NCI-H226 (cell line): ENCODE data around the gene MCC.

Source experiments
- DNase-seq: peaks from one replicate; pipeline ENCODE4 v3.0.0-alpha.2; 2015

The MCC gene

DNA sequence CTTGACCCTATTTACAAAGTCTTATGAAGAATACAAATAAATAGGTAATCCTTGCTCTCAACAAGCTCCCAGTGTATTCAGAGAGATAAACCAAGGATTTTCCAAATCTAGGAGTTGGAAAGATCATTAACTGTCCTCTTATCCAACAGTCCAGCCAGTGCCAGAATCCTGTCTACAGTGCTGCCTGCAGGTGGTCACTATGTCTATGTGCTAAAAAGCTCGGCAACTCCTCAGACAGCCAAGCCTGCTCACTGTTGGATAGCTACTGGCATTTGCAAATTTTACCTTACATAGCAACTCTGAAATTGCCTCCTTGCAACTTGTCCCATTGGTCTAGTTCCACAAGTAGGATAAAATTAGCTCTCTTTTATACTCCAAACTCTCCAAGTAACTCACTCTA is 324.2 kb downstream of the MCC start:
- DNase-seq, result peak; percentile 15

DNA sequence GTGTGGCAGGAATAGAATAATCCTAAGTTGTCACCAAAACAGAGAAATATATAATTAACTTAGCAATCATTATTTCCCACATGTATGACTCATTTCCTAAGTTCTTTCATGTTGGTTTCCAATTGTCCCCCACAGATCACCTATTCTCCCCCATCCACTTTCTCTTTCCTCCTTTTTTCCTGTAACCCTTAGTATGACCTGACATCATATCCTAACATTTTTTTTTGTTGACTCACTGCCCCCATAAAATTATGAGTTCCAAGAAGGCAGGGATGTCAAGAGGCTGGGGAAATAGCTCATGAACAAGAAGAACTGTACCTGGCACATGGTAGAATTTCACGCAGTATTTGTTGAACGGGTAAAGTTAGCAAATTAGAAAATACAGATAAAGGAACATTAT is 324.9 kb downstream of the MCC start:
- peak; percentile 89 for DNase-seq

DNA sequence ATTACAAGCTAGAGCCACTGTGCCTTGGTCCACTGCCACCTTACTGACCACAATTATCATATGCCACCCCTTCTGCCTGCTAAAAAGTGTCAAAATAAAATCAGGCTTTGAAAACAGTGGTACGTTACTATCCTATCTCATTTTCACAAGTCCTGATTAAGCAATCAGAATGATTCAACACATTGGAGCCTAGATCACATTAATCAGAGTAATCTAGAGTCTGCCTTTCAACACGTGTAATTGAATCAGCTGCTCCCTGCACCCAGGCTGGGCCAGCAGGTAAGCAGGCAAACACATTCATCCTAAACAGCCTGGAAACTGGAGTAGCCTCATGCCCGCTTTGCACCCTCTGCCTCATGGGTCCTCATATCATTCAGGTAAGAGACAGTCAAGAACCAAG is 325.5 kb downstream of the MCC start:
- peak; percentile 94 for DNase-seq

DNA sequence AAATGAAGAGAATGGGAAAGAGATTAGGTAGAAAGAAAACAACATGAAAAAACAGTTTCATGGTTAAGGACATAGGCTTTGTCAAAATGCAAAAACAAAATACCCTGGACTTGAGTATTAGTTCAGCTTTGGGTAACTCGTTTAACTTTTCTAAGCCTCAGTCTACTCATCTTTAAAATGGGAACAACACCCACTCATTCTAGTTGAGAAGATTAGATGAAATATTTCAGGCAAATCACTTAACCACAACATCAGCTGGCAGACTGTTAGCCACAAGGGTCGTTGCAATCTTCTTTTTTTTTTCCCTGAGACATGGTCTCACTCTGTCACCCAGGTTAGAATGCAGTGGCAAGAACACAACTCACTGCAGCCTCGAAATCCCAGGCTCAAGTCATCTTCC is 326.0 kb downstream of the MCC start:
- peak; percentile 15 for DNase-seq

DNA sequence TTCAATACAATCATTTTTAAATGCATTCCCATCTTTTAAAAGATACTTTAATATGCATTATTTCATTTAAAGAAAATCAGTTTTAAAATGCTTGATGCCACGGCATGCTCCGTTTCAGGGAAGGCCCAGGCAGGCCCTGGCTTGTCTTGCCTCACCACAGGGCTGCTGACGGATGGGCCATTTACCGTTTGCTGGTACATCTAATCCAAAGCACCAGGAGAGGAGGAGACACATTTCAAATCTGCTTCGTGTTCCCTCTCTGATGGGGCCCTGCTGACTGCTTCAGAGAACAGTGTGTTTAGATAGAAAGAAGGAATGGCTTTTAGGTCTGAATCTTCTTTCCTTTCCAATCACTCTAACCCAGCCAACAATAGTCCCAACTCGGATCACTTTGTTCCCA is 326.4 kb downstream of the MCC start:
- DNase-seq, result no peak

DNA sequence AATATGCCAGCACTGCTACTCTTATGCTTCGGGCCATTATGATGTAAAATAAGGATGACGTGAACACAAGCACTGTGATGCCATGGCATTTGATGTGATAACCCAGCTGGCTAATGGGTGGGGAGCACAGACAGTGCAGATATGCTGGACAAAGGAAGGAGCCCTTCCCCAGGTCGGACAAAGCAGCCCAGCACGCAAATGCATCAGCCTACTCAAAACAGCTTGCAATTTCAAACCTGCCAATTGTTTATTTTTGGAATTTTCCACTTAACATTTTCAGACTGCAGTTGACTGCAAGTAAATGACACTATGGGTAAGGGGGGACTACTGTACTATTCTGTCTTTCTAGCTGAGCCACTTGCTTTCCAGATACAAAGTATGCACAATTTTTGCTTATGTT is 330.4 kb downstream of the MCC start:
- no peak for DNase-seq

DNA sequence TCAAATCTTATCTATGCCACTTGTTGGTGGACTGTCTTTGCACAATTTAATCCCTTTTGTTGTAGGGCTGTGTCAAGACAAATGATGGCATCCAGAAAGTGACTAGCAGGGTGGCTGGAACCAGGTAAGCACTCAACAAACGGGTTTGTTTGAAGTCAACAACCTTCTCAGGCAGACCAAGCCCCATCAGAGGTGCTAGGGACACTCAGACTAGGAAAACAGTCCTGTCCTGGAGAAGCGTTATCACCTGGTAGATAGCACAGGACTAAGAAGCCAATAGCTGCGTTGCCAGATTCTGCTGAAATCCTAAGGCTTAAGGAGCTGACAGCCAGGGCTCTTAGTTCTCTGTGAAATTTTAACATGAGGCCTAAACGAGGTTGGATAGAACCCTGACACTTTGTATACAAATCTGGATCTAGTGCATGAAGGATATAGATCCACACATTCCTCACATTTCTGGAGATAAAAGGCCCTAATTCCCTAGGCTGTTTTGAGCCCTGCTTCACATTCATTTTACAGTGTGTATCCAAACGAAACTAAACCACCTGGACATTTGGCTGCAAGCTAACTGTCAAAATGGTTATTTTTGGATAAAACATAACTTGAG is 331.9 kb downstream of the MCC start:
- DNase-seq, result no peak

DNA sequence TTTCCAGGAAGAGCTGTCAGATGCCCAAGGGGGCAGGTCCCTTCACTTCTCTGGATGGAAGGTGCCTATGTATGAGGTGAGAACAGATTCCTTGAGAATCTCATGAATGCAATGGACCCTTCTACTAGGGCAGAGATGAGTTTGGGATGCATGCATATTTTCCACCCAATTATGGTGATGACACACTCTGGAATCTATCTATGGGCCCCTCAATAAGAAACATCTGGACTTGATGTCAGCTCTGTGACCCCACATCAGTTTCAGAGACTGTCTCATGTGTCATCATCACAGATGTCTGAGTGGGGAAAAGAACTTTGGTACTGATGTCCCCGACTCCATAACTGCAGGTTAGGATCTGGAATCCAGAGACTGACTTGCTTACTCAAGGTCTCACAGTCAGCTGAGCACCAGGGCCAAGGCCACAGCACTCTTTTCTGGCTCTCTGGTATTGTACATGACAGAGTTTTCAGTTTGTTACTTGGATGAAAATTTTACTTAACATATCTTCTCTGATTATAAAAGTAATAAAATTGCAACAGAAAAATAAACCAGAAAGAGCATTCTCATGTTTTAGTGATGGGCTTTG is 334.6 kb downstream of the MCC start:
- DNase-seq, result no peak

DNA sequence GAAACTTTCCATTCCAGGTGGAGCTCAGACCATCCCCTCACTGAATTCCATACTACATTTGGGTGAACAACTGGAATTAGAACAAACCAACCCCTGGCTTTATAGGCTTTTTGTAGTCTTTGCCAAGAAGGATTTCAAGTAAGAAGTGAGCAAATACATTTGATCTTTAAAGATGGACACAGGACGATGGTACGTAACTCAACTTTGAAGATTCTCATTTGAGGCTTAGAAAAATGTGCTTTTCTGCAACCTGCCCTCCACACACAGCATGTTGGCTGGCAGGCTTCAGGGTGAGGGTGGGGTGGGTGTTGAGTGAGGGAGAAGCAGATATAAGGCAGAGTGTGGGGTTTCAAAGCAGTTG is 335.9 kb downstream of the MCC start:
- DNase-seq, result no peak

DNA sequence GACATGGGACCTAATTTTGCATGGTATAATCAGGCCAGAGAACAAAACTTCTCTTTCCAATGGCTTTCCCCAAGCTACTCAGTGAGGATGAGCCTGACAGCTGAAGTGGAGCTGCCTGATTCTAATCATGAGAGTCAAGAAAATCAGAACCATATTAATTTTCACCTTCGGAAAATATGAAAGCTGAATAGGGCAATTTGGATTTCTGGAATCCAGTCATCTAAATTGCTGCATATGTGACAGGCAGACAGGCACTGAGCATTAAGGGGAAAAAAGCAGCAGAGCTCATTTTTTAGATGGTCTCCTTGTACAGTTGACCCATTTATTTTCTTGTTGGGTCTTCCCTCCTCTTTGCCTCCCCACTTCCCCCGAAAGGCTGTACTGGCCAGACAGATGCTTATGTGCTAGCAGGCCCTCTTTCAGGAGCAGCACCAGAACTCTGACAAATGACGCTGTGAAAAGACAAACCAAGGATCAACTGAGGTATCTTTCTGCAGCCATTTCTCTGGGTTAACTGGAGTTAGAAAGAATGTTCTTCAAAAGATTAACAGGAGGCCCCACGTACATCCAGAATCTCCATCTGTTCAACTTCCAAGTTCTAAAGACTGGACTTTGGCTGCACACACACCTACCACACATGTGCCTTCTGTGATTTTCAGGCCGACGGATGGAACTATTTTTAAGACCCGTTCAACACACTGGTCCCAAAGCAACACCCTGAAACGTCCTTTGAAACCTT is 336.4 kb downstream of the MCC start:
- no peak for DNase-seq

DNA sequence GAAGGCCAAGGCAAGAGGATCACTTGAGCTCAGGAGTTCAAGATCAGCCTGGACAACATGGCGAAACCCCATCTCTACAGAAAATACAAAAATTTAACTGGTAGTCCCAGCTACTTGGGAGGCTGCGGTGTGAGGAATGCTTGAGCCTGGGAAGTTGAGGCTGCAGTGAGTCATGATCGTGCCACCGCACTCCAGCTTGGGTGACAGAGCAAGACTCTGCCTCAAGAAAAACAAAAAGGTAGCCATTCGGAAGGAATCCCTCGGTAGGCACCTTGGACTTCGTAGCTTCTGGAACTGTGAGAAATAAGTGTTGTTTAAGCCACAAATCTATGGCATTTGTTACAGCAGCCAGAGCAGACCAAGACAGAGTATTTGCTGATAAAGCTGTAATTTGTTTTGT is 337.4 kb downstream of the MCC start:
- DNase-seq, result no peak

DNA sequence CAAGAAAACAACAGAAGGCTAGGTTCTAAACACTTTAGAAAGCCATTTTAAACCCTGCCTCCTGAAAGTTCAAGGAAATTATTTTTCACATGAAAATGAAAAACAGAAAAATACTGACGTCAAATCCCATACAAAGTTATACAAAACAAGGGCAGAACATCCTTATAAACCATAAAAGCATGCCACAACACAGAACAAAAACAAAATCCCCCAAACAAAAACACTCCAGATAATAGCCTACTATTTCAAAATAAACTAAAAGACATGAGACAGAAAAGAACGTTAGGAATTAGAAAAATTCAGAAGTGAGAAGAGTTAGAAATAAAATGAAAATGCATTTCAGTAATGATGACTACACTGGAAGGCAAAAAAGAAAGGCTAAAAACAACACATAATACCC is 338.0 kb downstream of the MCC start:
- no peak for DNase-seq

DNA sequence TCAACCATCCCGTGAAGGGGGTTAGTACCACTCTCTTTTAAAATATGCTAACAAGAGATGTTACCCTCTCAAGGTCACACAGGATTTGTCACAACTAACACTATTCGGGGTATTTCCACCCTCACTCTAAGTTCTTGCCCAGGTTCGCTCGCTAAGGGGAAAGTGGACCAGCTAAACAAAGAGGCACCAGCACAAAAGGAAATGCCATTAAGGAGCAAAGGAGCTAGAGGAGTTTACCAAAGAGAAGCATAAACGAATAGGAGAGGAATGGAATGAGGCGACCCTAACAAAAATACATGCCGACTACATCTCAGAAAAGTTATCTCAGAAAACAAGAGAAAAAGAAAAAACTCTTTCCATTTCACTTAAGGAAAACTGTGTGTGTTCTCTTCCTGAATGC is 340.7 kb downstream of the MCC start:
- no peak for DNase-seq

DNA sequence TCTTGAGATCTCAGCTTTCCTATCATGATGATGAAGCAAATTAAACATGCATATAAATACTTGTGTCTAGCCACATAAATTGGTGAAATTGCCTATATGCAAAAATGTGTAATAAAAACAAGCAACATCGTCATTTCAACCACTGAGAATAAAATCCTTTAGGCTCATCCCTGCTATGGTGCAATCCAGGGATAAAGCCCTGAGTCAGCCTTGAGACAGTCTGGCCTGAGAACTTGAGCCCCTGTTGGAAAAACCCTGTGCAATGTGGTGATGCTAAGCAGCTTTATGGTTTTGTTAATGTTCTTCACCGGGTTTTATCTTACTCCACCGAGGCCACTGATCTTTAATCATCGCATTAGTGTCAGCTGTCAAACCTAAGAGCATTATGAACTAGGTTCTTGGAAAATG is 341.1 kb downstream of the MCC start:
- peak; percentile 88 for DNase-seq

DNA sequence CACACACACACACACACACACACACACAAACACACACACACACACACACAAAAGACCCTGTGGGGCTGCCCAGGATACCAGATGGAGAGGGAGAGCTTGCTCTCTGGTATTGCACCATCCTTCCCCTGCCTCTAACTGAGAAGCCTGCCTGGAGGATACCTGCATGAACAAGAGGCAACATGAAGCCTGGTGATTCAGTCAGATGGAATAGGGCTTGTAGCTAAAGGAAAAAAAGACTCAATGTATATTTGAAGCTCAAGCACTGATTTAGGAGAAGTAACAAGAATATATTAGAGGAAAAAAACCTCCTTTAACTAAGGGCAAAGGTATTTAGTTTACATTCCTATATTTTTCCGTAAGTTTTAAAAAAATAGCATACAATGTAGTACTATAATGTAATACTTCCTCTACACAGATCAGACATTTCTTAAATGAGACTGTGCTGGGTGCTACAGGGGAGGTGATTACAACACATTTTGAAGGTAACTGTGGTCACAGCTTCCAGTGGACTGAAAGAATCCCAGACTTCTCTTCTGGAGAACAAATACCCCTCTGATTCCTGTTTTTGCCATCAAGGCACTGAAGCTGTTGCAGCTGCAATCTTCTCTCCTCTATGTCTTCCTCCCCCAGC is 342.4 kb downstream of the MCC start:
- peak; percentile 46 for DNase-seq

DNA sequence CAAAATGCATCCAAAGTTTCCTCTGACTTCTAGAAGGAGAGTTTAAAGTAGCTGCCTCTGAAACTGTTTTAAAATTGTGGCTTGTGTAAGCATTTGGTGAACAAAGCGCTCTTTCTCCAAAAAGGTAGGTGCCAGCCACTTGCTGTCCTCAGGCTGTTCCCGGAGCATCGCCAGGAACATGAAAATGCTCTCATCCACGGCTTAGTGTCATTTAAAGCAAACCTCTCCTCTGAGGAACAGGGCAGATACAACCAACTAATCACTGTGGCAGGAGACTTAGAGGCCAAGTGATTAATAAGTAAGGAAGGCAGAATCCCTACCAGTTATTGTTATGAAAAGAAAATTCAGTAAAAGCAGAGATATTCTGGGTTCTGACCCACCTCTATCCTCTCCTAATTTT is 346.1 kb downstream of the MCC start:
- no peak for DNase-seq

DNA sequence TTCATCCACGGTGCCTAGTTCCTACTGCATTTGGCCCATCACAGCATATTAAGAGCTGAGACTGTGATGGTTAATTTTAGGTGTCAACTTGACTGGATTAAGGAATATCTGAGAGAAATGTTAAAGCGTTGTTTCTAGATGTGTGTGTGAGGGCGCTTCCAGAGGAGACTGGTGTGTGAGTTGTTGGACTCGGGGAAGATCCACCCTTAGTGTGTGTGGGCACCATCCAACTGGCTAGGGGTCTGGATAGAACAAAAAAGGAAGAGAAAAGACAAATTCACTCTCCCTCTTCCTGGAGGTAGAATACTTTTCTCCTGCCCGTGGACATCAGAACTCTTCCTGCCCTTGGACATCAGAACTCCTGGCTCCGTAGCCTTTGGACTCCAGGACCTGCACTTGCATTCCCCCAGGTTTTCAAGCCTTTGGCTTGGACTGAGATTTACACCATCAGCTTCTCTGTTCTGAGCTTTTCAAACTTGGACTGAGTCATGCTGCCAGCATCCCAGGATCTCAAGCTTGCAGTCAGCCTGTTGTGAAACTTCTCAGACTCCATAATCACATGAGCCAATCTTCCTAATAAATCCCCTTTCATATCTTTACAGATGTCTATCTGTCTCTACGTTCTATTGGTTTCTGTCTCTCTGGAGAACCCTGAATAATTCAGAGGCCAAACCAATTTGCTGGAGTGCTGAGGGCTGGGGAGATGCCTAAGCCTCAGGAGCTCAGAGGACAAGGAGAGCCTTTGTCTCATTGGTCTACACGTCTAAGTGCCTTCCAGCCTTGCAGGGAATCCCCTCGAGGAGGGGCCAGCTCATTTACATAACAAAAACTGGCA is 347.2 kb downstream of the MCC start:
- peak; percentile 82 for DNase-seq

DNA sequence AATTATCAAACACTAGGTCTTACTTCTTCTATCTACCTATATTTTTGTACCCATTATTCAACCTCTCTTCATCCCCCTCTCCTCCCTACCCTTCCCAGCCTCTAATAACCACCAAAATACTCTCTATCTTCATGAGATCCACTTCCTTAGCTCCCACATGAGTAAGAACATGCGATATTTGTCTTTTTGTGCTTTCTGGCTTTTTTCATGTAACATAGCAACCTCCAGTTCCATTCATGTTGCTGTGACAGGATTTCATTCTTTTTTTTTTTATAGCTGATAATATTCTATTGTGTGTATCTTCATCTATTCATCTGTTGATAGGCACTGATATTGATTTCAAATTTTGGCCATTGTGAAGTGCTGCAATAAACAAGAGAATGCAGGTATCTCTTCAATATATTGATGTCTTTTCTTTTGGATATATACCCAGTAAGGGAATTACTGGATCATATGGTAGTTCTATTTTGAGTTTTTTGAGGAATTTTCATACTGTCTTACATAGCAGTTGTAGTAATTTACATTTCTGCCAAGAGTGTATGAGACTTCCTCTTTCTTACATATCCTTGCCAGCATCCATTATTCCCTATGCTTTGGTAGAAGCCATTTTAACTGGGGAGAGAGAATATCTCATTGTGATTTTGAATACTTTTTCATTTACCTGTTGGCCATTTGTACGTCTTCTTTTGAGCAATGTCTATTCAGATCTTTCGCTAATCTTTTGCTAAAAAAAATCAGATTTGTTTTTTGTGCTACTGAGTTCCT is 354.9 kb downstream of the MCC start:
- no peak for DNase-seq

DNA sequence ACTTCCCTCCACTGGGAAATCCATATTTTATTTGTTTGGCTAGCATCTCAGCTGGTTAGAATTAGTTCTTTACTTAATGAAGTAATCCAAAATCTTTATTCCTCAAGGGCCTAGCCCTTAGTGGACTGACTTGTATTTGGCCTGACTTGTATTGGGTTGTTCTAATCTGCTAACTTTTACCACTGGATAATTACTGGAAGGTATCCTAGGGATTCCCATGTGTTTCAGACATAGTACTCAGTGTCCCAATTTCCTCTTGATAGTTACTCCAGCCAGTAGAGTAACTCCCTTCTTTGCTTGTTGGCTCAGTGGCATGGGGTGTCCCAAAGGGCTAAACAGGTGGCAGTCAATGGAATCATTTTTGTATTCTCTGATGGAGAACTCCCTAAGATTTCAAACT is 355.7 kb downstream of the MCC start:
- DNase-seq, result no peak

DNA sequence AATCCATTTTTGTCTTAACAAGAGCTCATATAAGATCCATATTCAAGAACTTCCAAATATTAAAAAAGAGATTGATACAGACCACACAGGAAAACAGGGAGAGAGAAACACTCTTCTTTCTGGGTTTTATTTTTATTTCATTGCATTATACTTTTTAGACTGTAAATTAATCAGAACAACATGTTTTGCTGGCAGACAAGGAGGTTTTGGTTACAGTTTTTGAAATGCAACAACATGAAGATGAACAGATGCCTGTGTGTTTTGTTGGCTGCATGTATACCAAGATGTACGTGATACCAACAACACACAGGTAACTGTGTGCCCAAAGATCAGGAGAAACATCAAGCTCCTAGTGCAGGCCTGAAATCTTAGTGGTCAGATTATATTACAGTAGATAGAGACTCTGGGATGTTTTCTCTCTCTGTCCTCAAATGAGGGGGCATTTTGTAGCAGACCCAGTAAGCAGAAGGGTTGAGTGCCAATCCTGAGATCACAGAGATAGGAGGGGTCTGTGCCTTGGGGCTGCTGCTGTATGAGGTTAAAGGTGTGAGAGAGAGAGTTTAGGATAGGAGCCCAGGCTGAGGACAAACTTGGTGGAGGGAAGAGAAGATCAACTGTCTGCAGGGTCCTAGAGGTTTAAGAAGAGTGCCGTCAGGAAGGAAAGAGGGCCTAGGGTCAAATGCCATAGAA is 359.5 kb downstream of the MCC start:
- no peak for DNase-seq

DNA sequence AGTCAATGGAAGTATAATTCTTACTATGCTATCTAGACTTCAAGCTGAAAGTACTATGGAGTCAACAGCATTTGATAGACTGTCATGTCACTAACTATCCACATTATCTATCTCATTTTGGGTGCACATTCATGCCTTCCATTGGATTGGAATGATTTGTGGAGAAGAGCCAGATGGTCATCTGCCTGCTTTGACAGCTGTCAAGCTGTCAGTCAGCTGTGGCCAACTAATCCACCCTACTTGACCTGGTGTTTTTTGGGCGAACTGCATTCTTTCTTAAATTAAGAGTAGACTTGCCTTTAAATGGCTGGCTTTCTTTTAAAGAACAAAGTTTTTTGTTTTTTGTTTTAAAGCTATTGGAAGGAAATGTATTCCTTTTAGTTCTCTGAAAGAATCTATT is 360.2 kb downstream of the MCC start:
- DNase-seq, result no peak

DNA sequence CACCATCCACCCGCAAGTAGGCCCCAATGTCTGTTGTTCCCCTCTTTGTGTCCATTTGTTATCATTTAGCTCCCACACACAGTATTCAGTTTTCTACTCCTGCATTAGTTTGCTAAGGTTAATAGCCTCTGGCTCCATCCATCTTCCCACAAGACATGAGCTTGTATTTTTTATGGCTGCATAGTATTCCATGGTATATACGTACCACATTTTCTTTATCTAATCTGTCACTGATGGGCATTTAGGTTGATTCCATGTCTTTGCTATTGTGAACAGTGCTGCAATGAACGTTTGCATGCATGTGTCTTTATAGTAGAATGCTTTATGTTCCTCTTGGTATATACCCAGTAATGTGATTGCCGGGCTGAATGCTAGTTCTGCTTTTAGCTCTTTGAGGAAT is 361.2 kb downstream of the MCC start:
- DNase-seq, result no peak
